ENCODE results near the gene AKAIN1.

- no peak for TF ChIP-seq HDAC2 (IDR thresholded peaks at IDR 0.05; ENCODE audit: borderline replicate concordance in 1 of 2, low read depth in 2 of 2, low read length in 2 of 2)
- TF ChIP-seq NRF1 (IDR thresholded peaks at IDR 0.05; ENCODE audit: low read depth, low read length) = no peak
- TF ChIP-seq, protein P1, sequence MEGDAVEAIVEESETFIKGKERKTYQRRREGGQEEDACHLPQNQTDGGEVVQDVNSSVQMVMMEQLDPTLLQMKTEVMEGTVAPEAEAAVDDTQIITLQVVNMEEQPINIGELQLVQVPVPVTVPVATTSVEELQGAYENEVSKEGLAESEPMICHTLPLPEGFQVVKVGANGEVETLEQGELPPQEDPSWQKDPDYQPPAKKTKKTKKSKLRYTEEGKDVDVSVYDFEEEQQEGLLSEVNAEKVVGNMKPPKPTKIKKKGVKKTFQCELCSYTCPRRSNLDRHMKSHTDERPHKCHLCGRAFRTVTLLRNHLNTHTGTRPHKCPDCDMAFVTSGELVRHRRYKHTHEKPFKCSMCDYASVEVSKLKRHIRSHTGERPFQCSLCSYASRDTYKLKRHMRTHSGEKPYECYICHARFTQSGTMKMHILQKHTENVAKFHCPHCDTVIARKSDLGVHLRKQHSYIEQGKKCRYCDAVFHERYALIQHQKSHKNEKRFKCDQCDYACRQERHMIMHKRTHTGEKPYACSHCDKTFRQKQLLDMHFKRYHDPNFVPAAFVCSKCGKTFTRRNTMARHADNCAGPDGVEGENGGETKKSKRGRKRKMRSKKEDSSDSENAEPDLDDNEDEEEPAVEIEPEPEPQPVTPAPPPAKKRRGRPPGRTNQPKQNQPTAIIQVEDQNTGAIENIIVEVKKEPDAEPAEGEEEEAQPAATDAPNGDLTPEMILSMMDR (IDR thresholded peaks at IDR 0.05; ENCODE audit: control extremely low read depth in 1 of 3, insufficient read depth in 1 of 3, low read depth in 1 of 3, low read length in 3 of 3) = no peak
- no peak for TF ChIP-seq CREB1 (IDR thresholded peaks at IDR 0.05)
- no peak for TF ChIP-seq GABPA (IDR thresholded peaks at IDR 0.05; ENCODE audit: borderline replicate concordance, insufficient read depth, low read length)
Observed at GRCh38 chr18:5093902-5094301, 103.2 kb downstream of the AKAIN1 start.
